ENCODE measurements around the gene SYDE1.

The SYDE1 gene

DNA sequence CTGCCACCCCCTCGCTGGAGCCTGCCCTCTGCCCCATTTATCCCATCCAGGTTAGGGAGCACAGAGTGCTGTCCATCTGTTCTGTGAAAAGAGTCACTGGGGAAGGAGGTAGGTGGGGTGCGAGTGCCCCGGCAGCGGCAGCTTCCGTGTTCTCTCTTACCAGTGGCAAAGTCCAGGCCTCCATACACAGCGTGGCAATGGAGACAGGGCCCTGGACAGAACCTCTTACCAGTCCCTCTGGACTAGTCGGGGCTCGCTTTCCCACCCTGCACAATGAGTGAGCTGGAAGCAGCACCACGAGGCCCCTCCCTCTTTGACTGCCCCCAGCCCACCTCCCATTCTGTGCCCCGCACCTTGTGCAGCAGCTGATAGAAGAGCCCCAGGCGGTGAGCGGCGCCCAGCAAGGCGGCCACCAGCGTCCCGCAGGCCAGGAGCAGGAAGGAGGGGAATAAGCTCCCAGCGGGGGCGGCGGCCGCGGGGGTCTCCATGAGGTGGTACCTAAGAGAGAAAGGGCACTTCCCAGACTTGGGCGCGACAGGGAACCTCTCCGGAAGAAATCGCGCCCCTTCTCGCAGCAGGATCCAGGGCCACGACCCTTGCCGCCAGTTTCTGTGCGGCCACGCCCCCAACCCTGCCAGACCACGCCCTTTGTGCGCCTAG lies 17.5 kb downstream of the SYDE1 start:
- no peak for DNase-seq (ENCODE audit: low read depth in 1 of 2, low spot score in 1 of 2)

DNA sequence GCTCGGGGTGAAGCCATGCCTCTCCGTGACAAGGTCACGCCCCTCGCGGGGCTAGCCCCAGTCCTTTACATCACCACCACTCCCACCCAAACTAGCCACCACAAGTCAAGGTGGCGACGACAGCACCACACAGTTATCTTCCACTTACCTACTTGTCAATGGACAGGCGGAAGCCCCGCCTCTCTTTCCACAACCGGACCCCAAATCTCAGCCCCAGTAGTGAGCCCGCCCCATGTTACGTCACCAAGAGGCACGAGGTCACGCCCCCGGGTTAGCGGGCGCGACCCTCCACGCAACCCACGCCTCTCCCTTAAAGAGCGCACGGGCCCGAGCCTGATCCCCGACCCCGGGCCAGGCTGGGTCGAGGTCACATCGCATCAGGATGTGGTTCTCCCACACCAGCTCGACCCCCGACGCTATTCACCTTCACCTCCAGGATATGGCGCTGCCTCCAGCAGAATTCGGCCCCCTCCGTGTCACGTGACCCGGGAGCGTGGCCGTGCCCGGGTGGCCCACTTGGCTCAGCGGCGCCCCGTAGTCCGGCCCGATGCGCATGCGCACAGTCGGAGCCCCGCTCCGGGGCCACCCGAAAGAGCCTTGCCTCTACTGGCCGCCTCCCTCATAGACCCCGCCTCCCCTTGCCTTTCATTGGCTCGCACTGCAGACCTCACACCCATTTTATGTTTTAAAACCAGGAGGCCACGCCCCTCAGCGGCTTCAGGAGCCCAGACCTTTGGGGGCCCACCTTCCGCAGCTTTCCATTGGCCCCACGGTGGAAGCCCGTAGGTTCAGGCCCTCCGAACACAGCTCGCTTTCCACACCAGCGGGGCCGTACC lies 18.2 kb downstream of the SYDE1 start:
- DNase-seq (ENCODE audit: low read depth in 1 of 2, low spot score in 1 of 2): peak; percentile 92 to 94

DNA sequence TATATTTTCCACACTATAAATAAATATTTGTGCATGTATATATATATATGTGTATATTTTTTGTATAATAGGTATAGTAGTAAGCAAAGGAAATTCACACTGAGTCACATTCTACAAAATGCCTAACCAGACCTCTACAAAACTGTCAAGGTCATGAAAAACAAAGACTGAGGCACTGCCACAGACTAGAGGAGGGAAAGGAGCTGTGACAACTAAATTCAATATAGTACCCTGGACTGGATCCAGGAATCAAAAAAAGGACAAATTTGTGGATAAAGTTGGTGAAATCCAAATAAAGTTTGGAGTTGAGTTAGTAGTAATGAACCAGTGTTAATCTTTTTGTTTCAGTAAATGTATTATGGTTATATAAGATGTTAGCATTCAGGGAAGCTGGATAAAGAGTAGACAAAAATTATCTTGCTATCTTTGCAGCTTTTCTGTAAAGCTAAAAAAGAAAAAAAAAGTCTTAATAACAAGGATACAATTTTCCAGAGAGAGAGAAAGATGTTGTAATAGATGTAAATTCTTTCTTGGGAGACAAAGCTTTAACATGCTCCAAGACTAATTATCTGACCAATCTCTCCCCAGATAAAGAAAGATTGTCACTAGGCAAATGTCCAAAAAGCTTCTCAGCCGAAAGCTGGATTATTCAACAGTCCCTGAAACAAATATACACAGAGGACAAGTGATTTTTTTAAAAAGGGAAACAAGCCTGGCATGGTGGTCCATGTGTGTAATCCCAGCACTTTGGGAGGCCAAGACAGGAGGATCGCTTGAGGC lies 19.1 kb downstream of the SYDE1 start:
- DNase-seq (ENCODE audit: low read depth in 1 of 2, low spot score in 1 of 2): no peak

DNA sequence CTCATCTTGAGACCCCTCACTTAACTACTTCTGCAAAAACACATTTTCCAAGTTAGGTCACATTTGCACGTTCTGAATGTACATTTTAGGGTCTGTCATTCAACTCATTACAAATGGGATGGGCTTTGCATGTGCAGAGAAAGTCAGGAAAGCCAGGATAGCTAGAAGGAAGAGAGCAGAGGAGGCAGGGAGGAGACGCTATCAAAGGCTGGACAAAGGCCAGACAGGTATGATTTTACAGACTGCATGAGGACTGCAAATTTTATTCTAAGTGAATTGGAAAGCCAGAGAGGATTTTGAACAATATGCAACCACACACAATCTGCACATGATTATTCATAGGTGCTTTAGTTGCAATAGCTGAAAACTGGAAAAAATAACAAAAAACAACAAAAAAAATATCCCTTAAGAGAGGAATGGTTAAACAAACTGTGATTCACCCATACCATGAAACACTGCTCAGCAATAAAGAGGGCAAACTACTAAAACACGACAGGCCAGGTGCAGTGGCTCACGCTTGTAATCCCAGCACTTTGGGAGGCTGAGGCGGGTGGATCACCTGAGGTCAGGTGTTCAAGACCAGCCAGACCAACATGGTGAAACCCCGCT lies 21.1 kb downstream of the SYDE1 start:
- DNase-seq (ENCODE audit: low read depth in 1 of 2, low spot score in 1 of 2): no peak

DNA sequence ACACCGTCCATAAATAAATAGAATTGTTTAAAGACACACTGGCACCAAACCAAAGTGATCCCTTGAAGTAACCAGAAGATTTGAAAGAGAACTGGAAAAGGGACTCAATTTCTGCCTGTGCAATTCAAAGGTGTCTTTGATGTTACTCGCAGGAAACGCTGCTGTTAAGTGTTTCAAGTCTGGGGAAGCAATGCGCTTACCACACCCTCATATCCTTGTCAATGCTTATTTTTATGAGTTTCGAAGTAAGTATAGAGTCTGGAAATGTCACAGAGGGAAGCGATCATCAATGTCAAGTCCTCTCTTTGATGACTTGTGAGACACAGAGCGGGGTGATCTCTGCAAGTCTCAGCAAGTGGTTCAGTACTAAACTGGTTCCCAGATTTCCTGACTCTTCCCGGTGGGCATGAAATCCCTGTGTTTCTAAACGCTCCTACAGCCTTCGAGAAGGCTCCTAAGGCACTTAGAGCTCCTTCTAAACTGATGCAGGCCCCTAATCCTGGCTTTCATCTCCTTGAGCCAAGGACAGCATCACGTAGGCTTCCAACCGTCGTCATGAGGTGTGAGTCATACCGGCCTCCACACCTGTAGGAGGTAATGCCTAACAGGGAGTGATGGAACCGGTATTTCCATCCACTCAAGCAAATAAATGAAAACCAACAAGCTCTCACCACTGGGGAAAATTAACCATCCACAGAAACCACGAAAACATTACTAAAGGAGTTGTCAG lies 22.8 kb downstream of the SYDE1 start:
- DNase-seq (ENCODE audit: low read depth in 1 of 2, low spot score in 1 of 2): peak in 1 of 2 donors; percentile 9

DNA sequence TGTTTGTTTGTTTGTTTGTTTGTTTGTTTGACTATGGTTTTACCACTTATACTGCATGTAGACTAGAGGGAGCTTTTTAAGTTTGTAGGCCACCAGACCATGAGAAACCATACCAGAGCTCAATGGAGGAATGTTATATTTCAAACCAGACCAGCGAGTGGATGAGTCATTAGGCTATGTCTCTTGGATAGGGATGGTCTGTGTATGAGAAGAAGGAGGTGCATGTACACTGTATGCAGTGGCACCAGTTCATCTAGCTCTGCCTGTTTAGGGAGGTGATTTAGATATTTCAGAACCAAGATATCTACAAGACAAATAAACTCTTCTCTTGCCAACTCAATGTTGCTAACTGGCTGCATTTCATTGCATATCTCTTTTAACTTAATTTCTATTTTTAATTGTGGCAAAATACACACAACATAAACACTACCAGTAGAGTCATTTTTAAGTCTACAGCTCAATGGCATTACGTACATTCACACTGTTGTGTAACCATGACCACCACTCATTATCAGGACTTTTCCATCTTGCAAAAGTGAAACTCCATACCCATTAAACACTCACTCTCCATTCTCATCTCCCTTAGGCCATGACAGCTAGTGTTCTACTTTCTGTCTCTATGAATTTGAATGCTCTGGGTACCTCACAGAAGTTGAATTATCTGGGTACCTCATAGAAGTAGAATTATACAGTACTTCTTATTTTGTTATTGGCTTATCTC lies 29.2 kb downstream of the SYDE1 start:
- no peak for DNase-seq (ENCODE audit: low read depth in 1 of 2, low spot score in 1 of 2)

DNA sequence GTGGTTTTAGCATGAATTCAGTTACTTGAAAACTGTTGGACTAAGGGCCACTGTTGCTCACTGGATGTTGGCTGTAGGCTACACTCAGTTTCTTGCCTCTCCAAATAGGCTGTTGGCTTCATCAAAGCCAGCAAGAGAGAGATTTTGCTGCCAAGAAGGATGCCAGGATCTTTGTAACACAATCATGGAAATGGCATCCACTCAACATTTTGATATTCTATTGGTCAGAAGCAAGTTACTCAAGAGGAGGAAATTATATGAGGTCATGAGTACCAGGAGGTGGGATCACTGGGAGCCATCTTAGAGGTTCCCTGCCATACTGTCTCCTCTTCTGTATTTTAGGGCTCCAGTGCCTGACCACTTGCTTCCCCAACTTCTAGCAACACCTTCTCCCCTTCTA lies 30.6 kb downstream of the SYDE1 start:
- no peak for DNase-seq (ENCODE audit: low read depth in 1 of 2, low spot score in 1 of 2)

DNA sequence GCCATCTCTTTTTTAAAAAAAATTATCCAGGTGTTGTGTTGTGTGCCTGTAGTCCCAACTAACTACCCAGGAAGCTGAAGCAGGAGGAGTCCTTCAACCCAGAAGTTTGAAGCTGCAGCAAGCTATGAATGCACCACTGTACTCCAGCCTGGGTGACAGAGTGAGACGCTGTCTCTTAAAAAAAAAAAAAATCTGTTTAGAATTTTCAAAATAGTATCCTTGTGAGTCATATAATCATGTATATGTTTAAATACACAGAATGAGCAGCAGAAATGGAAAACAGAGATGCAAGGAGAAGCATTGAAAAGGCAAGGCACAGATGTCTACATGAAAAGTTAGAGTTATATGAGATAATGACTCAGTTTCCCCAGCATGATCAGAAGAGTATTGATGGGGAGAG lies 31.2 kb downstream of the SYDE1 start:
- no peak for DNase-seq (ENCODE audit: low read depth in 1 of 2, low spot score in 1 of 2)

DNA sequence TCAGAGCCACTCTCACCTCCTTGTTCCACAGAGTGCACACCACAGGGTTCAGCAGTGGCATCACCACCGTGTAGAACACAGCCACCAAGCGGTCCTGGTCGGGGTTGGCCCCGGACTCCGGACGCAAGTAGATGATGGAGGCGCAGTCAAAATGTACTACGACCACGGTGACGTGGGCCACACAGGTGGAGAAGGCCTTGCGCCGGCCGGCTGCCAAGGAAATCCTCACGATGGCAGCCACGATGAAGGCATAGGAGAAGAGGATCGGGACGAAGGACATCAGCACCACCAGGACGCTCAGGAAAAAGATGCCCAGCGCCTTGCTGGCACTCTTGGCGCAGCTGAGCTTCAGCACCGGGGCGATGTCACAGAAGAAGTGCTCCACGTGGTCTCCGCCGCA lies 33.9 kb downstream of the SYDE1 start:
- no peak for DNase-seq (ENCODE audit: low read depth in 1 of 2, low spot score in 1 of 2)

DNA sequence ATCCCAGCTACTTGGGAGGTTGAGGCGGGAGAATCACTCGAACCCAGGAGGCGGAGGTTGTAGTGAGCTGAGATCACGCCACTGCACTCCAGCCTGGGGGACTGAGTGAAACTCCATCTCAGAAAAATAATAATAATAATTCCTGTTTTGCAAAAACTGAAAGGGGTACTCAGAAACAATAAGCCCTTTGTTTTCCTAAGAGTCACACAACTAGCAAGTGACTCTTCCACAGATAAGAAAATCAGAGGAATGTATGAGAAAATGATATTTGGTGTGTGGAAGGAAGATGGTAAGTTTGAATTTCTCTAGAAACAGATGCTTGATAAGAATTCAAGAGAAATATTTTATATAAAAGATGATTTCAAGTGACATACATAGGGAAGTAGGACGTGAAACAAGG lies 35.1 kb downstream of the SYDE1 start:
- no peak for DNase-seq (ENCODE audit: low read depth in 1 of 2, low spot score in 1 of 2)

DNA sequence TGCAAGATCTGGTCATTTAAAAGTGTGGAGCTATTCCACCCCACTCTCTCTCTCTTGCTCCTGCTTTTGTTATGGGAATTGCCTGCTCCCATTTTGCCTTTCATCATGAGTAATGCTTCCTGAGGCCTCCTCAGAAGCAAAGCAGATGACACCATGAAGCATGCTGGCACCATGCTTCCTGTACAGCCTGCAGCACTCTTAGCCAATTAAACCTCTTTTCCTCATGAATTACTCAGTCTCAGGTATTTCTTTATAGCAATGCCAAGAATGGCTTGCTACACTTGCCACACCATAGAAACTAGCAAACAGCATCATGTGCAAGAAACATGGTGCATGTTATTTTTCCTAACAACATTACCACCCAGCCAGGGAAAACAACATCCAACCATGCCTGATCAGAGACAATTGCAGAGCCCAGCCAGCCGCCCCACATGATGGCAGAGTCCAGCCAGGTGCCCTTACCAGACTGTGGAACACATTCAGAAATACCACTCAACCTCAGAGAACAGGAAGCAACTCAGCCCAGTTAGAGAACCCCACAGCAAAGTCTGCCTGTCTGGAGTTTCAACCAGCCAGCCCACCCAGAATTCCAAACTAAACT lies 36.9 kb downstream of the SYDE1 start:
- DNase-seq (ENCODE audit: low read depth in 1 of 2, low spot score in 1 of 2): no peak

DNA sequence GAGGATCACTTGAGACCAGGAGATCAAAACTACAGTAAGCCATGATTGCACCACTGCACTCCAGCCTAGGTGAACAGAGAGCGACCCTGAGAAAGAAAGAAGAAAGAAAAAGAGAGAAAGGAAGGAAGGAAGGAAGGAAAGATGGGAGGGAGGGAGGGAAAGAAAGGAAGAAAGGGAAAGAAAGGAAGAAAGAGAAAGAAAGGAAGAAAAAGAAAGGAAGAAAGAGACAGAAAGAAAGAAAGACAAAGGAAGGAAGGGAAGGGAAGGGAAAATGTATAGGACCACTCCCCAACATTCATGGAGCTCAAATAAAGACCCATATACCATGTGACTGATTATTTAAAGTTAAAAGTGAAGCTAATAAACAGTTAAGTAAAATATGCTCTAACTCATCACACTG lies 39.9 kb downstream of the SYDE1 start:
- DNase-seq (ENCODE audit: low read depth in 1 of 2, low spot score in 1 of 2): no peak

DNA sequence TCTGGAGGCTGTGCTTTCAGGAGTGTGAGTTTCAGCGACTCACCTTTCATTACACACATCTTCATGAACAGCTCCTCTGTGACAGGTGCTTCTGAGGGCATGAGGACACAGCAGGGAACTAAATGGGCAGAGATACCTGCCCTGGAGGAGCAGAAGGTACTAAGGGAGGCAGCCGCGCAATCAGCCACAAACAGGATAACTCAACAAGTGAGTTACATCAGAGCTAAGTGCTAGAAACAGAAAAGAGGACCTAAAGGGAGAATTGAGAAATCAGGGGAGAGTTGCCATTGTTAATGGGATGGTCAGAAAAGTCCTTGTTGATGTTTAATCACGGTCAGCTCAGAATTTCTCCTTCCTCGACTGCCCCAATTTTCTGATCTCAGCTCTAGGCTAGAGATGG lies 42.5 kb downstream of the SYDE1 start:
- DNase-seq (ENCODE audit: low read depth in 1 of 2, low spot score in 1 of 2): no peak

DNA sequence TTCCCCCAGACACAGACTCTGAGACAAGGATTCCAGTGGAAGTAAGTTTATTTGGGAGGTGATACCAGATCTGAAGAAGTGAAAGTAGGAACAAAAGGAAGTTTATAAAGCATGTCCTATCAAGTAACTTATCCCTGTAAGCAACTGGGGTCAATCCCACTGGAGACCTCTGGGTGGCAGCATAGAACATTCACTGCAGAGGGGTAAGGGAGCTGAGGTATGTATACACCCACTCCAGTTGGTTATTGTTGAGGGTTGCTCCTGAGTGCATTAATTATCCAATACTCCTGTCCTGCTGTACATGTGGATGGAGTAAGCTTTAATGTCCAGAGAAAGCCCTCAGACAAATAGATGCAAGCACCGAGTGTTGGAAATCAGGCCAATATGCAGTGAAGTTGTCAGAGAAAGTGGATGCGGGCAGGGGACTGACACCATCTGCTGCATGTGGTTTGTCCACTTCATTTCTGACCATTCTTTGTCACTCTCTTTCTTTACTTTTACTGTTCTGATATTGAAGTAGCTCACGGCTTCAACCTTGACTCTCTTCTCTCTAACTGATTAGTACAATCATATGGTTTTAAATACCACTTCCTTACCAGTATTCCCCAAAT lies 46.9 kb downstream of the SYDE1 start:
- DNase-seq (ENCODE audit: low read depth in 1 of 2, low spot score in 1 of 2): no peak

DNA sequence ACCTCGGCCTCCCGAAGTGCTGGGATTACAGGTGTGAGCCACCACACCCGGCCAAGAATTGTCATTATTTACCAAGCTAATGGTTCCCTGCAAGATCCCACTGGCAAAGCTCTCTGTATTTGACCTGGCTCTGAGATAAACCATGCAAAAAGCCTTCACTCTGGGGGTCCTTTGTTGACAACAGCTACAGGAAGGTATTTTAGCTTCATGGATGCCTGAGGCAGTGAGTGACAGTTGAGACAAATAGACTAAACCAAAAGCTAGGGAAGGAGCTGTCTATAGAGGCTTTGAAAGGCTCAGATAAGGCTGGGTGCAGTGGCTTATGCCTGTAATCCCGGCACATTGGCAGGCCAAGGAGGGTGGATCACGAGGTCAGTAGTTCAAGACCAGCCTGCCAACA lies 48.1 kb downstream of the SYDE1 start:
- DNase-seq (ENCODE audit: low read depth in 1 of 2, low spot score in 1 of 2): no peak

DNA sequence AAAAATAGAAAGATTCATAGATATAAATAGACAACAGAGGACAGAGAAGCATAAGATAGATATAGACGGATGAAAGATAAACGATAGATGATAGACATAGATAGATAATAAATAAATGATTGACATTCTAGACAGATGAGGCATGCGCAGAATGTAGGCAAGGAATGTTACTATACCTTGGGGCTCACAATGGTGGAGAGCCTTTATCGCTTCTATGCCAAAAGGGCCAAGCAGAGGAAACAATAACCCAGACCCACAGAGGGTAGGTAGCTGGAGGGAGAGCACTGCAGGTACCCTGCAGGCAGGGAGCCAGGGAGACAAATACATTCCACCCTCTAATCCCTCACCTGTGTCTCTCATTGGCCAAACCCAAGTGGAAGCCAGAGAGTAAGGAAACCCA lies 49.2 kb downstream of the SYDE1 start:
- DNase-seq (ENCODE audit: low read depth in 1 of 2, low spot score in 1 of 2): no peak

DNA sequence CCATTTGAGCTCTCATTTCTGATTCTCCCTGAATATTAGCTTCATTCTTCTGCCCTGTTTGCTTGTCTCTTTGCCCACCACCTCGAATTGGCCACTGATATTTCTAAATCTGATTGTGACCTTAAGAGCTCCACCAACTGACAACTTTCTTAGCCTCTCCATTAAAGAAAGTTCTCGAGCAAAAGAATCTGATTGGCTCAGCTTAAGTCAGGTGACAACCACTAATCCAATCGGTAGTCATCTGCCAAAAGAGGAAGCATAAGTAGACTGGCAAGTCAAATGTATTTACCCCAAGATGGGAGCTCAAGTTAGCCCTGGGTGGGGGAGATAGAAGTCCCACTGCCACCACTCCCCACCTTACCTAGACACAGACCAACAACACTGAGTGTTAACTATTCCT lies 52.0 kb downstream of the SYDE1 start:
- no peak for DNase-seq (ENCODE audit: low read depth in 1 of 2, low spot score in 1 of 2)

DNA sequence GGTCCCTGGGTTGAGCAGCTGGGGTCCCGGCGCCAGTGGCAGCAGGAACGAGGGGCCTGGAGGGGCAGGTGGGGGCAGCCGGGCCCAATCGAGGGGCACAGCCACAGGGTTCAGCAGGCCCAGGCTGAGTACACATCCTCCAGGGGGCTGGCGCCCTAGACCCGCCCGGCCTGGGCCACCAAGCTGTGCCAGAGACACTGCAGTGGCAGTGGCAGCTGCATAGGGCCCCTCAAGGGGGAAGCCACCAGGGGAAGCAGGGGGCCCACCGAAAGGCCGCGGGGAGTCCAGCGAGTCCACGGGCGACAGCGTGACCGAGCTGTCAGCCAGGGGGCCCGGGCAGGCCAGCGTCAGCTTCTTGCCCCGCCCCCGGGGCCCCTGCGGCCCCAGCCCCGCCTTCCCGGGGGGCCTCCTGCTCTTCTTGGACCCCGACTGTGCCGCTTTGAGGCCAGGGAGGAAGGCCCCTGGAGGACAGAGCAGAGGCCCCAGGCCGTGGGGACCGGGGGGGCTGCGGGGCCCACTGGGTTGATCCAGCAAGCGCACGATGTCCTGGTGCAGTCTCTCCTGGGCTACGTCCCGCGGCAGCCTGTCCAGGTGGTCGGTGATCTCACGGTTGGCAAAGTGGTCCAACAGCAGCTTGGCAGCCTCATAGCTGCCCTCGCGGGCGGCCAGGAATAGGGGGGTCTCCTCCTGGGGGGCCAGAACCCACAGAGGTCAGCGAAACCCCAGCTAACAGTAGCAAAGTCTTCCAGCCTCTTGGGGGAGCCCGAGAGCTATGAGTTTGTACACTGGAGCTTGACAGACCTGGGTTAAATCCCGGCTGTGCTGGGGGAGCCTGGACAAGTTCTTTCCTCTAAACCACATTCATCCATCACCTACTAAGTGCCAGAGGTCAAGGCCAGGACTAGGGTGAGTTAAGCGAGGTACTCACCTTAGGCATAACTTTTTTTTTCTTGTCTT lies 54.1 kb downstream of the SYDE1 start:
- DNase-seq (ENCODE audit: low read depth in 1 of 2, low spot score in 1 of 2): no peak

Measured in stimulated activated CD4-positive, alpha-beta T cell treated with anti-CD3 and anti-CD28 coated beads, Interleukin-15, amount 100 ng/mL, for 1 hour (primary cell).